Measurements from ENCODE around the gene IFNLR1. TPM values are rescaled to one million over a fixed set of nuclear protein-coding genes. Genes with fewer than 3 reads are reported as not detected.

IFNLR1 gene
- total and polyA plus RNA-seq, 9 of the 15 experiments (the other 6 are each of a cell fraction or from before 2014, with no cell fraction given): not detected

DNA sequence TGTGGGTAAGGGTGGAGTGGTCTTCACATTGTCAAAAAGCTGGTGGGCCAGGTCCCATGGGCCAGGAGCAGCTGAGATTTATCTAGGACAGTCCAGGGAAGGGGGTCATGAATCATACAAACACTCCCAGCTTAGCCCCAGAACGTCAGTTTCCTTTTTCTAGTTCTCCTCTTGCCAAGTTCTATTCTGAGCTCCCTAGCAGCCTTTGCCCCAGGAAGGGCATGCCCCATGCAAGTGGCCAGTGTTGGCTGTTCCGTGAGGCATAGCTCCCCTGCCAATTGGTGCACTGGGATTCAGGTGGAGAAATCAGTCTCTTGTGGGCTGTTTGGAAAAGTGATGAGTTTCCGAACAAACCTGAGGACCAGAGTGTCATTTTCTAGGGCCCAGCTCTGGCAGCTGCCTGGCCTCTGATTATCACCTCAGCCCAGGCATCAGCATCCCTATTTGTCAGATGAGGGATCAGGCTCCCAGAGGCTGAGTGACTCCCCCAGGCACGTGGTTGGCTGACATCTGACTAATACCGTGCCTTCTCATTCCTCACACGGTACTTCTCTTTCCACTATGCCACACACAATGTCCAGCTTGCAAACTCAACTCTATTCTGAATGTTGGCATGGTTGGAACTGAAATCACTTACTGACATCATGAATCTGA, 60.9 kb downstream of the IFNLR1 start (continued):
- 0 out of 2 replicates have a peak, but pooled peaks have one; percentile 28 for TF ChIP-seq MYC (IDR thresholded peaks at IDR 0.05; ENCODE audit: low read depth, low read length)
- TF ChIP-seq MYC (CRISPR knock-in tag; IDR thresholded peaks at IDR 0.05; ENCODE audit: borderline replicate concordance, low read depth): no peak
- TF ChIP-seq, protein P1, sequence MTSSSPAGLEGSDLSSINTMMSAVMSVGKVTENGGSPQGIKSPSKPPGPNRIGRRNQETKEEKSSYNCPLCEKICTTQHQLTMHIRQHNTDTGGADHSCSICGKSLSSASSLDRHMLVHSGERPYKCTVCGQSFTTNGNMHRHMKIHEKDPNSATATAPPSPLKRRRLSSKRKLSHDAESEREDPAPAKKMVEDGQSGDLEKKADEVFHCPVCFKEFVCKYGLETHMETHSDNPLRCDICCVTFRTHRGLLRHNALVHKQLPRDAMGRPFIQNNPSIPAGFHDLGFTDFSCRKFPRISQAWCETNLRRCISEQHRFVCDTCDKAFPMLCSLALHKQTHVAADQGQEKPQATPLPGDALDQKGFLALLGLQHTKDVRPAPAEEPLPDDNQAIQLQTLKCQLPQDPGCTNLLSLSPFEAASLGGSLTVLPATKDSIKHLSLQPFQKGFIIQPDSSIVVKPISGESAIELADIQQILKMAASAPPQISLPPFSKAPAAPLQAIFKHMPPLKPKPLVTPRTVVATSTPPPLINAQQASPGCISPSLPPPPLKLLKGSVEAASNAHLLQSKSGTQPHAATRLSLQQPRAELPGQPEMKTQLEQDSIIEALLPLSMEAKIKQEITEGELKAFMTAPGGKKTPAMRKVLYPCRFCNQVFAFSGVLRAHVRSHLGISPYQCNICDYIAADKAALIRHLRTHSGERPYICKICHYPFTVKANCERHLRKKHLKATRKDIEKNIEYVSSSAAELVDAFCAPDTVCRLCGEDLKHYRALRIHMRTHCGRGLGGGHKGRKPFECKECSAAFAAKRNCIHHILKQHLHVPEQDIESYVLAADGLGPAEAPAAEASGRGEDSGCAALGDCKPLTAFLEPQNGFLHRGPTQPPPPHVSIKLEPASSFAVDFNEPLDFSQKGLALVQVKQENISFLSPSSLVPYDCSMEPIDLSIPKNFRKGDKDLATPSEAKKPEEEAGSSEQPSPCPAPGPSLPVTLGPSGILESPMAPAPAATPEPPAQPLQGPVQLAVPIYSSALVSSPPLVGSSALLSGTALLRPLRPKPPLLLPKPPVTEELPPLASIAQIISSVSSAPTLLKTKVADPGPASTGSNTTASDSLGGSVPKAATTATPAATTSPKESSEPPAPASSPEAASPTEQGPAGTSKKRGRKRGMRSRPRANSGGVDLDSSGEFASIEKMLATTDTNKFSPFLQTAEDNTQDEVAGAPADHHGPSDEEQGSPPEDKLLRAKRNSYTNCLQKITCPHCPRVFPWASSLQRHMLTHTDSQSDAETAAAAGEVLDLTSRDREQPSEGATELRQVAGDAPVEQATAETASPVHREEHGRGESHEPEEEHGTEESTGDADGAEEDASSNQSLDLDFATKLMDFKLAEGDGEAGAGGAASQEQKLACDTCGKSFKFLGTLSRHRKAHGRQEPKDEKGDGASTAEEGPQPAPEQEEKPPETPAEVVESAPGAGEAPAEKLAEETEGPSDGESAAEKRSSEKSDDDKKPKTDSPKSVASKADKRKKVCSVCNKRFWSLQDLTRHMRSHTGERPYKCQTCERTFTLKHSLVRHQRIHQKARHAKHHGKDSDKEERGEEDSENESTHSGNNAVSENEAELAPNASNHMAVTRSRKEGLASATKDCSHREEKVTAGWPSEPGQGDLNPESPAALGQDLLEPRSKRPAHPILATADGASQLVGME (CRISPR knock-in tag; IDR thresholded peaks at IDR 0.05): 0 out of 2 replicates have a peak, but pooled peaks have one; percentile 25
- 0 out of 2 replicates have a peak, but pooled peaks have one; percentile 34 for TF ChIP-seq JUN (IDR thresholded peaks at IDR 0.05; ENCODE audit: borderline replicate concordance, low read depth, low read length)
- no peak for TF ChIP-seq JUN (CRISPR knock-in tag; IDR thresholded peaks at IDR 0.05; ENCODE audit: borderline replicate concordance)
- TF ChIP-seq BHLHE40 (IDR thresholded peaks at IDR 0.05; ENCODE audit: low read length): peak; percentile 74
- TF ChIP-seq CTBP1 (IDR thresholded peaks at IDR 0.05; ENCODE audit: borderline replicate concordance): peak; percentile 82
- no peak for TF ChIP-seq CREB1 (IDR thresholded peaks at IDR 0.05)
- 0 out of 2 replicates have a peak, but pooled peaks have one; percentile 19 for TF ChIP-seq CREB1 (CRISPR knock-in tag; IDR thresholded peaks at IDR 0.05)
- TF ChIP-seq, protein P2, sequence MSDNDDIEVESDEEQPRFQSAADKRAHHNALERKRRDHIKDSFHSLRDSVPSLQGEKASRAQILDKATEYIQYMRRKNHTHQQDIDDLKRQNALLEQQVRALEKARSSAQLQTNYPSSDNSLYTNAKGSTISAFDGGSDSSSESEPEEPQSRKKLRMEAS (CRISPR knock-in tag; IDR thresholded peaks at IDR 0.05): peak; percentile 52
- TF ChIP-seq, protein P3, sequence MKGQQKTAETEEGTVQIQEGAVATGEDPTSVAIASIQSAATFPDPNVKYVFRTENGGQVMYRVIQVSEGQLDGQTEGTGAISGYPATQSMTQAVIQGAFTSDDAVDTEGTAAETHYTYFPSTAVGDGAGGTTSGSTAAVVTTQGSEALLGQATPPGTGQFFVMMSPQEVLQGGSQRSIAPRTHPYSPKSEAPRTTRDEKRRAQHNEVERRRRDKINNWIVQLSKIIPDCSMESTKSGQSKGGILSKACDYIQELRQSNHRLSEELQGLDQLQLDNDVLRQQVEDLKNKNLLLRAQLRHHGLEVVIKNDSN (CRISPR knock-in tag; IDR thresholded peaks at IDR 0.05): peak; percentile 80
- no peak for TF ChIP-seq ZNF75A (CRISPR knock-in tag; IDR thresholded peaks at IDR 0.05)
- no peak for TF ChIP-seq ARID2 (IDR thresholded peaks at IDR 0.05)
- TF ChIP-seq, protein P4, sequence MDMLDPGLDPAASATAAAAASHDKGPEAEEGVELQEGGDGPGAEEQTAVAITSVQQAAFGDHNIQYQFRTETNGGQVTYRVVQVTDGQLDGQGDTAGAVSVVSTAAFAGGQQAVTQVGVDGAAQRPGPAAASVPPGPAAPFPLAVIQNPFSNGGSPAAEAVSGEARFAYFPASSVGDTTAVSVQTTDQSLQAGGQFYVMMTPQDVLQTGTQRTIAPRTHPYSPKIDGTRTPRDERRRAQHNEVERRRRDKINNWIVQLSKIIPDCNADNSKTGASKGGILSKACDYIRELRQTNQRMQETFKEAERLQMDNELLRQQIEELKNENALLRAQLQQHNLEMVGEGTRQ (CRISPR knock-in tag; IDR thresholded peaks at IDR 0.05): peak; percentile 36

All from K562 (cell line).